Retinal pigment epithelial cell (primary cell): ENCODE measurements around the gene PRPH2.
"Not testable (repeated sequence)": the region's sequence is repeated elsewhere in the genome, so short reads cannot be mapped to it uniquely, and the experiment has no call there.

Experiments
- DNase-seq: peaks from one replicate; pipeline ENCODE4 v3.0.0-alpha.2; 2010; ENCODE audit warnings: low read depth
- H3K4me3 ChIP-seq: 2 replicates; pipeline ENCODE4 v1.5.1; 2011; ENCODE audit warnings: mild to moderate bottlenecking, low read length, control low read depth, moderate library complexity
- CTCF ChIP-seq: conservative IDR thresholded peaks from 2 replicates; pipeline ENCODE4 v1.5.1; 2011; ENCODE audit warnings: low read depth, low read length, control low read depth, inconsistent platforms

Gene PRPH2

GRCh38 chr6:42710316-42710715, 12.1 kb downstream of the PRPH2 start:
- peak; percentile 93 for DNase-seq
- TF ChIP-seq CTCF, result no peak
- no peak overlapping the region for H3K4me3 ChIP-seq

GRCh38 chr6:42709871-42710270, 12.5 kb downstream of the PRPH2 start:
- no peak for TF ChIP-seq CTCF
- DNase-seq, result no peak
- no peak overlapping the region for H3K4me3 ChIP-seq

- no peak for DNase-seq
- H3K4me3 ChIP-seq, result no peak overlapping the region
- TF ChIP-seq CTCF, result no peak
Measured at GRCh38 chr6:42708096-42708495, 14.3 kb downstream of the PRPH2 start.

- H3K4me3 ChIP-seq, result no peak overlapping the region
- TF ChIP-seq CTCF, result no peak
Measured at GRCh38 chr6:42707595-42707994, 14.8 kb downstream of the PRPH2 start.

GRCh38 chr6:42704937-42705374, 17.4 kb downstream of the PRPH2 start:
- DNase-seq, result no peak
- no peak for TF ChIP-seq CTCF
- H3K4me3 ChIP-seq, result no peak overlapping the region

More at GRCh38 chr6:42707595-42707994, 14.8 kb downstream of the PRPH2 start:
- DNase-seq, result no peak

GRCh38 chr6:42704251-42704936, 18.0 kb downstream of the PRPH2 start:
- H3K4me3 ChIP-seq, result no peak overlapping the region
- DNase-seq, result no peak
- no peak for TF ChIP-seq CTCF

- not testable (repeated sequence) for DNase-seq, H3K4me3 ChIP-seq
Measured at GRCh38 chr6:42702786-42703185, 19.6 kb downstream of the PRPH2 start.
